Eye (tissue), 1 donor: ENCODE results near the gene WNK3.
"Not testable (repeated sequence)": the region's sequence is repeated elsewhere in the genome, so short reads cannot be mapped to it uniquely, and the experiment has no call there.

Source experiments
- DNase-seq: peaks from one replicate; pipeline ENCODE4 v3.0.0-alpha.2; 2015

Gene WNK3

GRCh38 chrX:54357414-54358377 lies at the start of gene WNK3:
Gene WNK3 (minus strand): TSS chrX:54358046.
- DNase-seq = peak; percentile 94

GRCh38 chrX:54407266-54407665 lies 49.4 kb upstream of the WNK3 start:
- no peak for DNase-seq

GRCh38 chrX:54397113-54397512 lies 39.3 kb upstream of the WNK3 start:
- no peak for DNase-seq

- DNase-seq = no peak
Observed at GRCh38 chrX:54386314-54386713, 28.5 kb upstream of the WNK3 start.

DNA sequence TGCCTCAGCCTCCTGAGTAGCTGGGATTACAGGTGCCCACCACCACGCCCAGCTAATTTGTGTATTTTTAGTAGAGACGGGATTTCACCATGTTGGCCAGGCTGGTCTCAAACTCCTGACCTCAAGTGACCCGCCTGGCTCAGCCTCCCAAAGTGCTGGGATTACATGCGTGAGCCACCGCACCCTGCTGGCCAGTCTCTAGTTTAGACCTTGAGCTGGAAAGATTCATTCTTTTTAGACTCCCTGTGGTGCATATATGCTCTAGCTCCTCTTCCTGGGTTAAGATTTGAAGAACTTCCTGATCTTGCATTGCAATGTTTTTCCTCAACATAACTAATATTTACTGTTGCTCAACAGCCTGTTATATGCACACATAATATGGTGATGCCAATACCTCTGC lies 26.8 kb upstream of the WNK3 start:
- DNase-seq = not testable (repeated sequence)

GRCh38 chrX:54359408-54359807 lies 1.6 kb upstream of the WNK3 start:
- DNase-seq = no peak

DNA sequence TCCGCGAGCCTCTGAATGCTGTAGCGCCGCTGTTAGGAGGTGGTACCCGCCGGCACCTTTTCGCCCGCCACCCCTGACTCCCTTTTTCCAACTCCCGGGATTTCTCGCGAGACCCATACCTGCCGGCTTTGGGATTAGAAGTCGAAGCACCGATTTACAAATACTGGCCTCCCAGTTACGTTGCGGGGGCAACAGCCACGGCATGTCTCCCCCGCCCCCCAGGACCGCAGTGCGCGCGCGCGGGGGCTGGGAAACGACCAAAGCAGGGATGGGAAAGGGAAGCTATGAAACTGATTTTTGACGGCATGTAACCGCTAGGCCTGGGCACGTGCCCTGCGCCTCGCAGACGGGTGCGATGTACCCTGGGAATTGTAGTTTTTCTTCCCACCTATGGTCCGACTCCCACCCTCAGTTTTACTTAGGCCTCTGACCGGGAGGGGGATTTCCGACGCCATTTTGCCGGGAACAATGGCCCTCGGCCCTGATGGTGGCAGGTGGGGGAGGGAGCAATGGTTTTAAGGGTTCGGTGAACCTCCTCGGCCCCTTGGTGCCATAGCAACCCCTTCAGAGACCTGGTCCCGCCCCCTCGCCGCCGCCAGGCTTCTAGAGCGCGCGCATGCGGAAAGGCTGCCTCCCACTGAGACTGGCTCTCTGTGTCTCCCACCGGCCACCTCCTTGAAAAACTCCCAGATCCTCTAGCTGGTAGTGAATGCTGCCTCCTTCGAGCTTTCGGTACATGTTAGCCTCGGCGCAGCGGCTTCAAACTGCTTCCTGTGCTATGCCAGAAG lies 772 bp upstream of the WNK3 start:
- DNase-seq = peak; percentile 94

DNA sequence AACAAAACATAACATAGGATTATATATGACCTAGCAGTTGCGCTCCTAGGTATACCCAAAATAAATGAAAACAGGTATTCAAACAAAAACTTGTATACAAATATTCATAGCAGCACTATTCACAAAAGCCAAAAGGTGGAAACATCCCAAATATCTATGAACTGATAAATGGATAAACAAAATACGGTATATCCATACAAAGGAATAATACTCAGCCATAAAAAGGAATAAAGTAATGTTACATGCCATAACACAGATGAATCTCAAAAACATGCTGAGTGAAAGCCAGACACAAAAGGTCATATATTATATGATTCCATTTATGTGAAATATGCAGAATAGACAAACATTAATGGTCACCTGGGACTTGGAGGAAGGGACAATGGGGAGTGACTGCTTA lies 5.2 kb downstream of the WNK3 start:
- no peak for DNase-seq

- DNase-seq = not testable (repeated sequence)
Observed at GRCh38 chrX:54337383-54337782, 20.5 kb downstream of the WNK3 start.

DNA sequence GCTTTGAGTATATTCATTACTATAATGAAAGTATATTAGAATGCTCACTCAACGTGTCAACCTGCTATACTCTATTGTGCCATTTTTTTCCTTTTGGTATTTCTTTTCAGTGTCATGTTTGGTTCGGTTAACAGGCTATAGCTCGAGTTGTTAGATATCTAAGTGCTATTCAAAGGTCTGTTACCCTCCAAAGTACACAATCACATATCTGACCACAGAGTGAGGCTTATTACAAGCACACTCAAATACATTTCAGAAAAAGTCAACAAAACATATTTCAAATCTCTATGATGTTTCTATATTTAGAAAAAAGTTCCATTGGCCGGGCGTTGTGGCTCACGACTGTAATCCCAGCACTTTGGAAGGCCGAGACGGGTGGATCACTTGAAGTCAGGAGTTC lies 32.8 kb downstream of the WNK3 start:
- no peak for DNase-seq

DNA sequence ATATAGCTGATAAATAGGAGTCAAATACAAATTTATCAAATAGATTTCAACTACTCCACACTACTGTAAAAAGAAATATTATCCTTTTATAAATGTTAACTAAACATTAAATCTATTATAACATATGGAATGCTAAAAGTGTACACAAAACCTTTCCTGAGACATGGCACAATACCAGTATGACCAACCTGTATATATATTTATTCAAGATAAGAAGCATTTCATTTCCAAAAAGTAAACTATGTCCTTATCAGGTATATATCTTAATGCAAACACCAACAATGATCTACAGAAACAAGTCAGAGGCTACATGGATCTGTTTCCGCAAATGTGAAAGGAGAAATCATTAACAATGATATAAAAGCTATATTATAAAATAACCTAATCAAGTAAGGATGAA lies 37.8 kb downstream of the WNK3 start:
- no peak for DNase-seq

DNA sequence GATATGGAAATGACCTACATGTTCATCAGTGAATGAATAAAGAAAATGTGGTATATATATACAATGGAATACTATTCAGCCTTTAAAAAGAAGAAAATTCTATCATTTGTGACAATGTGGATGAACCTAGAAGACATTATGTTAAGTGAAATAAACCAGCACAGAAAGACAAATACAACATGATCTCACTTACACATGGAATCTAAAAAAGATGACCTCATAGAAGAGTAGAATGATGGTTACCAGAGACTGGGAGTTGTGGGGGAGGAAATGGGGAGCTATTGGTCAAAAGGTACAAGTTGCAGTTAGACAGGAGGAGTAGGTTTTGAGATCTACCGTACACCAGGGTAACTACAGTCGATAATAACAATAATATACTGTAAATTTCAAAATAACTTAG lies 51.5 kb downstream of the WNK3 start:
- DNase-seq = no peak

DNA sequence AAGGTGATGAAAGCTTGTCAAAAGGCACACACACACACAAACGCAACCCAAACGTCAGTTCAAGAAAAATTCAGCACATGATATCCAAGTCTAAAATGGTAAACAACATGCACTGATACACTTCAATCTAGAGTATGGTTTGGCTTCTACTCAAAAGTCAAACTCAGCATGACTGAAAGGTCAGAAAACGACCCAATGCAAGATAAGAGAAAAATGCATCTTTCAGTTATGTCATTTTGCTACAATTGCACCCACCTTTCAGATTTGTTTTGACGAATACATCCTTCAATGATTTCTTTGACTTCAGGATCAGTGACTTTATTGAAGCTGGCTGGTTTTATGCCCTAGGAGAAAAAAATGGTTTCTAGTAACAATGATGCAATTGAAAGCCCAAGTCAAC lies 56.3 kb downstream of the WNK3 start:
- no peak for DNase-seq

DNA sequence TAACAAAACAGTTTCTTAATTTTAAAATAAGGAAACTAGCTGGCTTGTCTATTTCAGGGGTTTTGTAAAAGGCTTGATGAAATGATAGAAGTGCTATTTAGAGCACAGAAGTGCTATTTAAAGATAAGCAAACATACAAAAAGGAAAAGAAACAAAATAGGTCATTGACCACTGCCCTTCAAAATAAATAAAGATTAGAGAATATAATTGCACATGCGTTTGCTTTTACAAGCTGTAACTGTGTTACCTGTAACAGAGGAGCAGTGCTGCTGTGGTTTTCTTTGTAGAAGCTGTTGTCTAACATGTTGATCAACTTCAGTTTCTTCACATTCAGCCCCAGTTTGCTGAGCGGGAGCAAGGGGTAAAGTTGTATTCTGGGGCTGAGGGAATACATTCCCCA lies 63.5 kb downstream of the WNK3 start:
- no peak for DNase-seq

GRCh38 chrX:54292755-54293154 lies 65.1 kb downstream of the WNK3 start:
- no peak for DNase-seq

- no peak for DNase-seq
Observed at GRCh38 chrX:54291758-54292157, 66.1 kb downstream of the WNK3 start.

DNA sequence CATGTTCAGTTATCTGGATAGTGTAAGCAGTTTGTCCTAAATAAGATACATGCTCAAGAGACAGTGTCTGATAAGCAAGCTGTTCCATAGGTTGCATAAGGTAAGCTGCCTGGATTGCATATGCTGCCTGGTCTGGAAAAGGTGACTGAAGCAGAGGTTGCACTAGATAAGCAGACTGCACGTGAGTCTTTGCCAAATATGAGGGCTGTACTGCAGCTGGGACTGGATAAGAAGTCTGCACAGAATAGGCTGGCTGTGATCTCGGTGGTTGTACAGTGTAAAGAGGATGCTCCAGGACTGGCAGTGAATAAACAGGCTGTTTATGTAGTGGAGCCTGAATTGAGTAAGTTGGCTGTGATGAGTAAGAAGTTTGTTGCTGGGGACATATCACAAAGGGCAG lies 68.9 kb downstream of the WNK3 start:
- DNase-seq = no peak

- DNase-seq = no peak
Observed at GRCh38 chrX:54288277-54288676, 69.6 kb downstream of the WNK3 start.

DNA sequence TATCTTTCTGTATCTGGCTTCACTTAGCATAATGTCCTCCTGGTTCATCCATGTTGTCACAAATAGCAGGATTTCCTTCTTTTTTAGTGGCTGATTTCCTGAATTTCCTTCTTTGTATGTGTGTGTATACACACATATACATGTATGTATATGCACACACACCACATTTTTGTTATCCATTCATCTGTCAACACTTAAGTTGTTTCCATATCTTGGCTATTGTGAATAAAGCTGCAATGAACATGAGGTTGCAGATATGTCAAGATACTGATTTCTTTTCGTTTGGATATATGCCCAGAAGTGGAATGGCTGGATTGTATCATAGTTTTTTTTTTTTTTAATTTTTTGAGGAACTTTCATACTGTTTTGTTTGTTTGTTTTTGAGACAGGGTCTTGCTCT lies 76.2 kb downstream of the WNK3 start:
- DNase-seq = no peak

DNA sequence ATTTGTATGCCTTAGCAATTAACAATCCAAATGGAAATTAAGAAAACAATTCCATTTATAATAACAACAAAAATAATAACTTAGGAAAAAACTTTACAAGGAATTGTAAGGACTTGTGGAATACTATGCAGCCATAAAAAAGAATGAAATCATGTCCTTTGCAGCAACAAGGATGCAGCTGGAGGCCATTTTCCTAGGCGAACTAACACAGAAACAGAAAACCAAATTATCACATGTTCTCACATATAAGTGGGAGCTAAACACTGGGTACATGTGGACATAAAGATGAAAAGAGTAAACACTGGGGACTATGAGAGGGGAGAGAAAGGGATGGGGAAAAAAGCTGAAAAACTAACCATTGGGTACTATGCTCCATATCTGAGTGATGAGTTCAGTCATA lies 77.4 kb downstream of the WNK3 start:
- no peak for DNase-seq

GRCh38 chrX:54271664-54272063 lies 86.2 kb downstream of the WNK3 start:
- DNase-seq = no peak

DNA sequence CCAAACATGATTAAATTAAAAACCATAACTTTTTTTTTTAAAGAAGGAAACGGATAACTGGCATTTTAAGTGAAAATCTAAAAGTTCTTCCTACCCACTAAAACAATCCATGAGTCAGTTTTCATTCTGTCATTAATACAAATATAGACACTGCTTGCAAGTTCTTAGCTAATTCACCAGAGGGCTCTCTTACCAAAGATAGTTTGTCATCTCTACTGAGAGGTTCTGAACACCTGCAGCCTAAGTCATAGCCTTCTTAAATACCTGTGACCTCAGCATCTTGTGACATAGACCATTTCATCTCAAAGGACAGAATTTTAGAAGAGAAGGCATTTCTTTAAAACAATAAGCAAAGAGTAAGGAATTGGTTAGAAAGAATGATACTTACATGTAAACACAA lies 109.5 kb downstream of the WNK3 start:
- DNase-seq = peak; percentile 0

- DNase-seq = no peak
Observed at GRCh38 chrX:54246866-54247265, 111.0 kb downstream of the WNK3 start.

- DNase-seq = no peak
Observed at GRCh38 chrX:54238588-54238987, 119.3 kb downstream of the WNK3 start.
